Epithelial cell of proximal tubule (primary cell): Measurements from ENCODE around the gene IL18RAP. TPM values are rescaled to one million over a fixed set of nuclear protein-coding genes. Genes with fewer than 3 reads are reported as not detected.

Experiments
- DNase-seq: peaks from one replicate; pipeline ENCODE4 v3.0.0-alpha.2; 2011; ENCODE audit warnings: low read depth
- H3K4me3 ChIP-seq: 2 replicates; pipeline ENCODE4 v1.5.1; 2011; ENCODE audit warnings: low read depth, mild to moderate bottlenecking, low read length
- total RNA-seq: library from RNA; depleted of rRNA; stranded (reverse); fragments of >200 nt; gene quantifications from 2 replicates; pipeline ENCODE4 v1.2.3, GENCODE V29; 2015
- TF ChIP-seq, protein P1 (sequence below): conservative IDR thresholded peaks from 2 replicates; pipeline ENCODE4 v1.5.1; 2012; ENCODE audit warnings: low read depth, mild to moderate bottlenecking, low read length

Gene IL18RAP
- total RNA-seq, 1 donor from 2014 or later, result 0.35 TPM

DNA sequence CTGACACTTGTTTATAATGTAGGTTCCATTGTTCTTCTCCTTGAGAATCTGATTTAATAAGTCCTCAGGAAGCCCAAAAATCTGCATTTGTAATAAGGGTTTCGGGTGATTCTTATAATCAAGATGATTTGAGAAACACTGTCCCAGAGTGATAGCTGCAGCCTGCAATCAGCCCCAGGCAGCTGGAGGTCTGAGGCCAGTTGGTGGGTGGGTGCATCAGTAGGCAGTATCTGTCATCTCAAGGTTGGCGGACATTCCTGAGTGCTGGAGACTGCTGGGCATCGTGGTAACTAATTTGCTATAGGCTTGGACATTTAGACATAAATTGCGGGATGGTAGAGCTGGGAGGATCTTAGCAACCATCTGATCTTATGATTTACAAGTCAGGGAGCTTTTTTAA is 2.7 kb upstream of the IL18RAP start:
- TF ChIP-seq, protein P1, sequence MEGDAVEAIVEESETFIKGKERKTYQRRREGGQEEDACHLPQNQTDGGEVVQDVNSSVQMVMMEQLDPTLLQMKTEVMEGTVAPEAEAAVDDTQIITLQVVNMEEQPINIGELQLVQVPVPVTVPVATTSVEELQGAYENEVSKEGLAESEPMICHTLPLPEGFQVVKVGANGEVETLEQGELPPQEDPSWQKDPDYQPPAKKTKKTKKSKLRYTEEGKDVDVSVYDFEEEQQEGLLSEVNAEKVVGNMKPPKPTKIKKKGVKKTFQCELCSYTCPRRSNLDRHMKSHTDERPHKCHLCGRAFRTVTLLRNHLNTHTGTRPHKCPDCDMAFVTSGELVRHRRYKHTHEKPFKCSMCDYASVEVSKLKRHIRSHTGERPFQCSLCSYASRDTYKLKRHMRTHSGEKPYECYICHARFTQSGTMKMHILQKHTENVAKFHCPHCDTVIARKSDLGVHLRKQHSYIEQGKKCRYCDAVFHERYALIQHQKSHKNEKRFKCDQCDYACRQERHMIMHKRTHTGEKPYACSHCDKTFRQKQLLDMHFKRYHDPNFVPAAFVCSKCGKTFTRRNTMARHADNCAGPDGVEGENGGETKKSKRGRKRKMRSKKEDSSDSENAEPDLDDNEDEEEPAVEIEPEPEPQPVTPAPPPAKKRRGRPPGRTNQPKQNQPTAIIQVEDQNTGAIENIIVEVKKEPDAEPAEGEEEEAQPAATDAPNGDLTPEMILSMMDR, result no peak
- DNase-seq, result no peak
- H3K4me3 ChIP-seq, result no peak overlapping the region

DNA sequence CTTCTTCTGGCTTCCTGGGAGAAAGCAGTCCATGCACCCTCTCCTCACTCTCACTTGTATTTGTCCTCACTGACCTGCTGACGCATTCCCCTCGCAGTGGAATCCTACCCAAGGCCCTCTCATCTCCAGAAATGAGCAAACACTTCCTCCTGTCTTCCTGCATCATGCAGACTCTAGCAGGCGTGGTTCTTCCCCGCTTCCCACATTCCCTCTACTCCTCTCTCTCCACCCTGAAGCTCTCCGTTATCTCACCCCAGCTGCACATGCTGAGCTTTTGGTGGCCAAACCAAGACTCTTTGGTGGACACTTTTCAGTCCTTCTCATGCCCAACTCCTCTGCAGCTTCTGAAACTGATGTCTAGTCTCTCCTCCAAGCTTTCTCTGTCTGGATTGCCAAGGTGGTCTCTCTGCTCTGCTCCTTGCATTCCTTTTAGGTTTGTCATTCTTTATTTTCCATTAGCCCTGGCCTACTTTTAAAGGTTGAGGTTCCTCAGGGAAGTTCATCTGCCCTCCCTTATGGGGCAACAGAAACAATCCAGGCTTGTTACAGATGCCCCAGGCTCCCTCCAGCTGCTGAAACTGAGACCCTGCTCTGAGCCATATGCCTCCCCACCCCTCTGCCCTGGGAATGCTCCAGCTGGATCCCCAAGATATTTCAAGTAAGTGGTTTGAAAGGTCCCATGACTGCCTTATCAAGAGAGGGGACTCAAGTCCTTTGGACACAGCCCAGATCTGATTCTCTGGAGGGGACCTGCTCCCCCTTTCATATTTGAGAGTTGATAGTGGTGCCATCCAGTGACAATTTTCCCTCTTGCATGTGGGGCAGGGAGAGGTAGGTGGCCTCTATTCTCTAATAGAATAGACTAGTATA is 835 bp upstream of the IL18RAP start:
- TF ChIP-seq, protein P1, result no peak
- DNase-seq, result no peak

DNA sequence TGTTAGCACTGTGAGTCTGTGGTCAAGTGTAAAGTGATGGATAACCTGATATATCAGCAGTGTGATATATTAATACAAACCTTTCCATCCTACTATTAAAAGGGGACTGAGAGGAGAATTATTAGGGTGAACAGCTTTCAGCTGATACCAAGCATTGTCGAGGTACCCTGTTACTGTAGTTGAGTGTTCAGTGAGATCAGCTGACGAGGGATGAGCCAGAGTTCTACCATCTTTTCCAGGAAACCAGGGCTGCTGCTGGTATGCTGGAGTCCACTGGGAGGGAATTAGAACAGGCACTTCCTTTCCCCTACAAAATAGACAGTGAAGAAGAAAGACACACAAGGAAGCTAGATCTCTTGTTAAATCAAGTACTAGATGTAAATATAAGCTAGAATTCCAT is 408 bp downstream of the IL18RAP start:
- TF ChIP-seq, protein P1, result no peak
- DNase-seq, result no peak
- no peak overlapping the region for H3K4me3 ChIP-seq

More for the DNA sequence above, 835 bp upstream of the IL18RAP start:
- H3K4me3 ChIP-seq, result no peak overlapping the region

DNA sequence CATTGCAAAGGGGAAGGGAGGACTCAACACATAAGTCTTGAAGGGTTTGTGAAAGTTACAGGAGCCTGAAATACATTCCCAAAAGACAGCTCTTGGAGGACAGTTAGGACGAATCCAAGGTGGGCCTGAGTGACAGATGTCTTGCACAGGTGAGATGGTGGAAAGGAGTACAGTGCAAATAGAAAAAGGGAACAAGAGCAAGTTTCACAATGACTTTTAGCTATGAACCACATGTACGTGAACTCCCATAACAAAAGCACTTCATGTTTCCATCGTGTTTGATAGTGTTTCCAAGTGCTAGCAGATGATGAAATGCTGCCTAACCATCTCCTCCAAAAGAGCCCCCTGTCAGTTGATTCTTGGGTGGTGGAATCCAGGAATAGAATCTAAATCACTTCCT is 1.8 kb downstream of the IL18RAP start:
- DNase-seq, result no peak
- TF ChIP-seq, protein P1, result no peak

DNA sequence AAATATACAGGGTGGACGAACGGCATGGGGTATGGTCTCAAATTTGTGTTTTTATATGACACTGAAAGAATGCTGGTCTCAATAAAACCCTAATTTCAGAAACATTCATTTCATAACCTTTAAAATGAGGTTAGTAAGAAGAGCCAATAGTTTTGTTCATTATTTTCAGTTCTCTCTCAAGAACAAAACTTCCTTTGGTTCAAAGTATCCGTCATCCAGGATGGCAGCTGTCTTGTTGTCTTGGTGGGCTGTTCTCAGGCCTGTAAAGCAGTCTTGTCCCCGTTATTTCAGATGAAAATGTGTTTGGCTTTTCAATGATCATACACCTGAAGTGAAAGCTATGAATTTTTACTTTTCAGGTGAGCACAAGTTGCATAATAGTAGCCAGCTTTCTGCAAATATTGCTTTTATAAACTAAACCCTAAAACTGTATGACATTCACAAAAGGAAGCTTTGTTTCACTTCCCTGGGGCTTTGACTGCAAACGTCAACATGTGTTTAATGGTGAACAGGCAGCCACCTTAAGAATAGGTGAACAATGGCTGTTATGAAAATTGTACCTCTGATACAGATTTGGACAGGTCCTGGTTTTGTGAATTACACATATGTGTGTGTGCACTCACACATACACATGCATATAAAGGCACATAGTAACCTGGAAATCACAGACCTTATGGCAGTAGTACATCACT is 2.6 kb downstream of the IL18RAP start:
- DNase-seq, result no peak
- H3K4me3 ChIP-seq, result no peak overlapping the region
- TF ChIP-seq, protein P1, result no peak

More for the DNA sequence above, 1.8 kb downstream of the IL18RAP start:
- no peak overlapping the region for H3K4me3 ChIP-seq

DNA sequence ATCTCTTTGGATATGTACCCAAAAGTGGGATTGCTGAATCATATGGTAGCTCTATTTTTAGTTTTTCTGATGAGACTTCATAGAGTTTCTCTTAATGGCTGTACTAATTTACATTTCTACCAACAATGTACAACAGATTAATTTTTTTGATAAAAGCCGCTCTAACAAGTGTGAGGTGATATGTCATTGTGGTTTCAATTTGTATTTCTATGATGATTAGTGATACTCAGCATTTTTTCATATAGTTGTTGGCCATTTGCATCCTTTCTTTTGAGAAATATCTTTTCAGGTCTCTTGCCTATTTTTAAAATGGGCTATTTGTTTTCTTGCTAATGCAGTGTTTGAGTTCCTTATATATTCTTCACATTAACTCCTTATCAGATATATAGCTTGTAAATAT is 4.3 kb downstream of the IL18RAP start:
- no peak for DNase-seq
- TF ChIP-seq, protein P1, result no peak
- no peak overlapping the region for H3K4me3 ChIP-seq
